NCI-H82 (cell line): Measurements from ENCODE around the gene FCHSD2.
"Not testable (repeated sequence)": the region's sequence is repeated elsewhere in the genome, so short reads cannot be mapped to it uniquely, and the experiment has no call there.

Experiments used
- DNase-seq: peaks from one replicate; lab custom pipeline; 2025; lab: John Stamatoyannopoulos, UW

FCHSD2 gene

GRCh38 chr11:73004088-73004487, 138.0 kb downstream of the FCHSD2 start:
- no peak for DNase-seq

- DNase-seq = no peak
These were observed 139.0 kb downstream of the FCHSD2 start for GRCh38 chr11:73003088-73003487.

- no peak for DNase-seq
These were observed 139.9 kb downstream of the FCHSD2 start for GRCh38 chr11:73002214-73002613.

DNA sequence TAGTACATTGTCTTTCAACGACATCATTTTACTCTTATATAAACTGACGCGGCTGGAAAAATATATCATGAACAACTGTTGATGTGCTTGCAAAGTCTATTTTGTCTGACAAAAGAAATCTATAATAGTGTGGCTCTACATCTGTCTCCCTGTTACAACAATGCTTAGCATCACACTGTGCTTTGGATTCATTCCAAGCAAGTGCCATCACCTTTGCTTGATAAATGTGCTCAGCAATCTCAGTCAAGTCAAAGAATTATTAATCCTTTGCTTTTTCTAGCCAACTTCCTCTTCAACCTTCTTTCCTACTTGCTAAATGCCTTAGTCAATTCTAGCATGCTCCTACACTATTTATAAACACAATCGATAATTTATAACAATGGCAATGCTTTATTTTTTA, 140.5 kb downstream of the FCHSD2 start:
- peak; percentile 19 for DNase-seq

- no peak for DNase-seq
These were observed 143.4 kb downstream of the FCHSD2 start for GRCh38 chr11:72998676-72999075.

DNA sequence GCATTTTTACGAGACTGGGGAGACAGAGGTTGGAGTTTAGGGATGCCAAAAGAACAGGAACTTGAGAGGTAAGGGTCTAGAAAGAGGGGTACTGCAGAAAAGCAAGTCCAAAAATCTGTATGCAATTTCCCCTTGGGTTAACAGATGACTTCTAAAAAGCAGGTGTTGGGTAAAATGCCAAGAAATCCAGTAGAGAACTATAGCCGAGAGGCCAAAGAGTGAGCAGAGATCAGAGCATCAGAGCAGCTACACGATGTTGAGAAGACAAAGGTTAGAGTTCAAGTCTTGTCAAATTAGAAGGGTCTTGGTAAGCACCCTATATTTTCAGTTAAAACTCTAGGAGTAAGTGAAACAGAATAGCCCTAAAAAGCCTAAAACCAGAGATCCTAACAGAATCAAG, 145.2 kb downstream of the FCHSD2 start:
- no peak for DNase-seq

GRCh38 chr11:72989727-72990126, 152.4 kb downstream of the FCHSD2 start:
- DNase-seq = no peak

DNA sequence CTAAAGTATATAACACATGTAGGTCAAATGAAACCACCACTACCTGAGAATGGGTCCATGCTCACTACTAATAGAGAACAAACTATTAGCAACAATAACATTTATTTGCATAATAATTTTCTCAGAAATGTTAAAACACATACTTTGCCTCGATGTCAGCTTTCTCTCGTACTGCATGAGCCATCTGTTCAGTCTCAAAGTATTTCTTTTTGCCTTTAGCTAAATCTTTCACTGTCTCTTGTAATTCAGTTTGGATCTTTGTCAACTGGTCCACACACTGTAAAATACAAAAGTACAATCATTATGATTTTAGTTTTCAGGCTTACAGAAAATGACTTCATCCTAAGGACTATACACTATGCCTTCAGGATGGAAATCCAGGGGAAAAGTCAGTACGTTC, 153.3 kb downstream of the FCHSD2 start:
- DNase-seq = no peak

GRCh38 chr11:72985645-72986044, 156.5 kb downstream of the FCHSD2 start:
- DNase-seq = no peak

DNA sequence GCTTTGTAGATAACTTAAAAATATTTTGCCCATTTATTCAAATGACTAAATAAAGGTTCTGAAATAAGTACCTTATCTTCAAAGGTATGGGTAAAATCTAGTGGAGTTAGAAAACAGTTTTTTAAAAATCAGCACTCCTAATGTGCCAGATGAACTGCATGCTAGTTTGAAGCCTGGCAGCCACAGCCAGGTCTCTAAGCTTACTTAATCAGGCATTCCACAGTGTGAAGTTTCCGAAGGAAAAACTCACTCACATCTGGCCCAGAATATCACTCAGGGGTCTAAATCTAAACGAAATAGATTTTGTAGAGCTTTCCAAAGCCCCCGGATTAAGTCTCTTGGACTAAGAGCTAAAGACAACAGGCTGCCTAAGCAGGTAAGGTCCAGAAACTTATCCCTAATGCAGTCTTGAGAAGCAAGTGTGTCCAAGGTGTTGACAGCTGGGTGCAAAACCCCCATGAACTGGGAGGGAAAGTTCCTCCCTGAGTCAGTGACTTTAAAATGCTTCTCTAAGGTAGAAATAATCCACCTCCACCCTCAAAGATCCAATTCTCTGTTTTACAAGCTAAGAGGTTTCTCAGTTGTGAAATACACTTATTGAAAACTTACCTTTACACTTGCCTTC, 157.6 kb downstream of the FCHSD2 start:
- DNase-seq = peak; percentile 77

GRCh38 chr11:72983560-72983959, 158.6 kb downstream of the FCHSD2 start:
- DNase-seq = no peak

DNA sequence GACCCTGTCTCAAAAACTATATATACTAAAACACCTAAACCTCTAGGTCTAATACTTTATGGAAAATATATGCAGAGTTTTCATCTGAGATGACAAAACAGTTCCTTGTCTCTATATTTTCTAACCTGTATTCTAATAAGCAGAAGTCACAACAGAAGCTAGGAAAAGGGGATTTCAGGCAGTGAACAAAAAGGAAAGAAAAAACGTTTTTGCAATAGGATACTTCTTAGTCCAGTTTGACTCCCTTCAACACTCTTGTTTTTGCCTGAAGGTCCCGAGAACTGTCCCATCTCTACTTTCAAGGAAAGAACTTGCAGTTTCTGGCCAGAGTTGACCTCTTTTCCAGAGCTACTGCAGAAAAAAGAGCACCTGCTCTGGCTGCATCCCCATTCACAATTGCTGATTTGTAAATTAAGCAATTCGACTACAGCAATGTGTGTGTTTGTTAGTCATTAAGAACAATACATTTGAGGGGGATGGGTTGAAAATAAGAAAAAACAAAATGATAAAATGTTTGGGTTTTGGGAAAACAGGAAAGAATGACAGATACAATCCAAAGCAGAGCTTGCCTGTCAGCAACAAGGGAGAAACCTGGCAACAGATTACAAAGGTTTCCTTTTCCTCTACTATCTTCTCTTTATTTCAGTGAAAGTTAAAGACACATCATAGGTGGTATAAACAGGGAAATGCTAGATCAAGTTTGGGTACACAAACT, 160.0 kb downstream of the FCHSD2 start:
- DNase-seq = no peak

- no peak for DNase-seq
These were observed 161.0 kb downstream of the FCHSD2 start for GRCh38 chr11:72981080-72981479.

DNA sequence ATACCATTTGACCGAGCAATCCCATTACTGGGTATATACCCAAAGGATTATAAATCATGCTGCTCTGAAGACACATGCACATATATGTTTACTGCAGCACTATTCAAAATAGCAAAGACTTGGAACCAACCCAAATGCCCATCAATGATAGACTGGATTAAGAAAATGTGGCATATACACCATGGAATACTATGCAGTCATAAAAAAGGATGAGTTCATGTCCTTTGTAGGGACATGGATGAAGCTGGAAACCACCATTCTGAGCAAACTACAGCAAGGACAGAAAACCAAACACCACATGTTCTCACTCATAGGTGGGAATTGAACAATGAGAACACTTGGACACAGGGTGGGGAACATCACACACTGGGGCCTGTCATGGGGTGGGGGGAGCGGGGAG, 164.3 kb downstream of the FCHSD2 start:
- not testable (repeated sequence) for DNase-seq

- DNase-seq = not testable (repeated sequence)
These were observed 165.6 kb downstream of the FCHSD2 start for GRCh38 chr11:72976522-72976892.

DNA sequence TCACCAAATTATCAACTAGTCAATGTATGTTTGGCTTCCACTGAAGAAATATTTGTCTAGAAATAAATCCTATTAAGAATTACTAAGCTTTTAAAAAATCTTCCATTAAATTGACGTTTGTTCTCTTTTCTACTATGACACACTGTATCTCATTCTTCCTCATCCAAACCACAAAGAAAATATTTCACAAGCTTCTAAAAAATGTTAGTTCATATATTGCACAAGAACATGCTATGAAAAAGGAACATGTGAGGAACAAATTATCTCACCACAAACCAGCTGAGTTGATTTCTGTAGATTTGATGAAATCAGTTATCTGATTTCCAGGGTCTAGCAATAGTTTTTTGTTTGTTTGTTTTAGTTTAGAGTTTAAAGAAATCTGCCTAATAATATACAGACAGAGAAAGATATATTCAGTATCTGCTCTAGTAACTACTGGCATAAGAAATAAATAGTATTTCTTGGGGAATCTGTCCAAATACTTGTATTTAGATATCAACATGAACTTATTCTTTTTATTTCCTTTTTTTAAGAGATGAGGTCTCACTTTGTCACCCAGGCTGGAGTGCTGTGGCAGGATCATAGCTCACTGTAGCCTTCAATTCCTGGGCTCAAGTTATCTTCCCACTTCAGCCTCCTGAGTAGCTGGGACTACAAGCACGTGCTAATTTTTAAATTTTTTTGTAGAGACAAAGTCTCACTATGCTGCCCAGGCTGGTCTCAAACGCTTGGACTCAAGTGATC, 166.2 kb downstream of the FCHSD2 start:
- no peak for DNase-seq

GRCh38 chr11:72974487-72975205, 167.5 kb downstream of the FCHSD2 start:
- DNase-seq = no peak

DNA sequence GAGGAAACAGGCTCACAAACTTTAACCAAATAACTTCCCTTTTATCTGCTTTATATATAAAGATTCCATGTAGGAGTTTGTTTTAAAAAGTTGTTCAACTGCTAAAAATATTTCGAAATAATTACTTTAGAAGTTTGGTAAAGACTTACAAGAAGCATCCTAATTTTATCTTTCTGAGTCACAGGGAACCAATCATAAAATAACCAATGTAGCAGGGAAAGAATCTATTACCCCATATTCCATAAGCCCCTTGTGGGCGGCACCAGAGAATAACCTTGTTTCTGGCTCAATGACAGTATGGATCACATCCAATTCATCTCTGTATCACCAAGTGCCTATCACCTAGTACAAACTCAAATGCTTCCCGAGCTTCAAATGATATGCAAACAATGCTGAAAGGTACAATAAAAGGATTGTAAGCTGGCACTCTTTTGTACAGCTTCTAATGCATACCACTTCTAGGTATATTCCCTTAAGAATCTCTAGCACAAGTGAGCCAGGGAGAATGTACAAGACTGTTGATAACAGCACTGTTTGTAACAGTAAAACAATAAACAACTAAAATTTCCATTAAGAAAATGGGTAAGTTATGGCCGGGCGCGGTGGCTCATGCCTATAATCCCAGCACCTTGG, 169.5 kb downstream of the FCHSD2 start:
- no peak for DNase-seq

DNA sequence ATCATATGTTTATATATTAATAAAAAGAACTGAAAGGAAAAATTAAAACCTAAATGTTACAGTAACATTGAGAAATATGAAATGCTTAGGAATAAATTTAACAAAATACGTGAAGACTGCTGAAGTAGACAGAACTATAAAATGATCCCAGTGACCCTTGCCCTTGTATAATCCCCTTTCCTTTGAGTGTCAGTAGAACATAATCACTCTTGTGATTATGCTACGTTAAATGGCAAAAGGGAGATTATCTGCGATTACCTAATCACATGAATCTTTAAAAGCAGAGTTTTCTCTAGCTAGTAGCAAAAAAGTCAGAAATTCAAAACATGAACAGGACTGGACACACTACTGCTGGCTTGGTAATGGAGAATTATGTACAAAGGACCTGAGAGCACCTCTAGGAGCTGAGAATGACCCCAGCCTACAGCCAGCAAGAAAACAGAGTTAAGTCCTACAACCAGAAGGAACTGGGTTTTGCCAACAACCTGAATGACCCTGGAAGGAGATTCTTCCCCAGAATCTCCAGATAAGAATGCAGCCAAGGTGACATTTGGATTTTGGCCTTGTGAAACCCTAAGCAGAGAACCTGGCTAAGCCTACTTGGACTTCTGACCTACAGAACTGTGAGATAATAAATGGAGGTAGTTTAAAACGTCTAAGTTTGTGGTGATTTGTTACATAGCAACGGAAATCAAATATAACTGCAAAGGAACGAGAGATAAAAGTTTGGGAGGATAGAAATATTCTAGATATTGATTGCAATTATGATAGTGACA, 170.7 kb downstream of the FCHSD2 start:
- peak; percentile 26 for DNase-seq

GRCh38 chr11:72970557-72971118, 171.5 kb downstream of the FCHSD2 start:
- DNase-seq = no peak

GRCh38 chr11:72969894-72970335, 172.2 kb downstream of the FCHSD2 start:
- DNase-seq = no peak
